Kasumi-1 (cell line): ENCODE results near the gene RRP15.

Experiments used
- DNase-seq, 2 experiments: peaks; one replicate each; lab custom pipeline; 2025; lab: John Stamatoyannopoulos, UW

The RRP15 gene

DNA sequence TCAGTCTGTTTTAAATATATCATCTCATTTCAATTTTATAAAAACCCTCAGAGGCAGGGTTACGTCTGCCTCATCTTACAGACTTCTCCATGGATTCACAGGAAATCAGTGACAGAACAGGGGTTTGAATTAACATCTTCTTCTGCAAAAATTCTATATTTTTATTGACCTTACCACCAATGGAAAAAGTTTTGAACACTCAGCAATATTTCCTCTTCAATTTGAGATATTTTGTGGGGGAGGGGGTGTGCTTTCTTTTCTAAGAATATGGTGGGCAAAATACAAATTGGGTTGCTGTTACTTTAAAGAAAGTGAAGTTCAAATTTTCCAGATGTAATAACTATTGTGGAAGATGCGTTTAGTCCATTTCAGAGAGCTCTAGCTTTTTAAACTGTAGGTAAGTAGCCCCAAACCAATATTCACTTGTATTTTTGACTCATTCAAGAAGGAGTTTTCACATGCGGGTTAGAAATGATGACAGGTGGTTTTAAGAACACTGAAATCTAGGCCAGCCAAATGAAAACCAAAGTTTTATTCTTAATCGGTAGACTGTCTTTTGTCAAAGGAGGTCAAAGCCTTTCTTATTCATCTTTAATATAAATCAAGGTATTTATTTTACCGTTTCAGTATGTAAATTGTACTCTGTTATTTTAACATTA is 77.5 kb downstream of the RRP15 start:
- no peak for DNase-seq

DNA sequence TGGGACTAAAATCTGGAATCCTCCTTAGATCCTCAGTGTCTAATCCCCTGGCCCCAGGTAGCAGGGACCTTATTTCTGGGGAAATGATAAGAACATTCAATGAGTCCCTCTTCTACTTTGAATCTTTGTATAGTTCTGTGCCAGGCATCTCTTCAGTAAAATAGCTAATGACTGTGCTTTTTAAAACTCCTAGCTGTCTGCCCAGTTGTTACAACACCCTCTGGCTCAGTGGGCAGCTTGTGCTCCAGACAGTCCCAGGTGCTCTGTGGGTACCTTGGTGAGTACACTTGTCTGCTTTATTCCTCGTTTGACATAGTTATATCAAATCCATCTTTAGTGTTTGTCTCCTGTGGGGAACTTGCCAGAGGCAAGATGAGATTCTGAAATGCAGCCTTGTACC is 78.0 kb downstream of the RRP15 start:
- DNase-seq = no peak

DNA sequence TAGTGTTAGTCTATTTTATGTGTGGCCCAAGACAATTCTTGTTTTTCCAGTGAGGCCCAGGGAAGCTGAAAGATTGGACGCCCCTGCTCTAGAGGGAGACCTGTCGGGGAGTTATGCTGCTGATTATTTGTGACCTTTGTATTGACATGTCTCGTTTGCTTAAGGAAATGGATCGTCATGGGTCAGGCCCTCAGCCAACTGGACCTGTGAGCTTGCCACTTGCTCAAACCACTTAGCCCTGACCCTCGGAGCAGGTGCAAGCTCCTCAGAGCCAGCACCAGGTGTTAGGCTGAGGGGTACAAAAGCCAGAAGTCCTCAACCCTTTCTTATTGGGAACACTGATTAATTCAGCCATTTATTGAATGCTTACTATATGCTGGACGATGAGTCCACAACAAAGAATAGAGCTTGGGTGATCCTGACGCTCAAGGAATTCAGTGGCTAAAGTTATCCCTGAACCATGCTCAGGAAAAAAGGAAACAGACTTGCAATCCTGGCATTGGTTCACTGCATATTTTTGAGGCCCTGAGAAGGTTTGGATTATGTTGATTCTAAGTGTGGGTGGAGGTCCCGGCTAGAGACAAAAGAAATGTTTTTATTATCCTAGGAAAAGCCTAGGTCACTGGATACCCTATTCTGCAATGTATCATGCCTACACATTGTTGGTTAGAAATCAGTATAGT is 79.1 kb downstream of the RRP15 start:
- DNase-seq = no peak

DNA sequence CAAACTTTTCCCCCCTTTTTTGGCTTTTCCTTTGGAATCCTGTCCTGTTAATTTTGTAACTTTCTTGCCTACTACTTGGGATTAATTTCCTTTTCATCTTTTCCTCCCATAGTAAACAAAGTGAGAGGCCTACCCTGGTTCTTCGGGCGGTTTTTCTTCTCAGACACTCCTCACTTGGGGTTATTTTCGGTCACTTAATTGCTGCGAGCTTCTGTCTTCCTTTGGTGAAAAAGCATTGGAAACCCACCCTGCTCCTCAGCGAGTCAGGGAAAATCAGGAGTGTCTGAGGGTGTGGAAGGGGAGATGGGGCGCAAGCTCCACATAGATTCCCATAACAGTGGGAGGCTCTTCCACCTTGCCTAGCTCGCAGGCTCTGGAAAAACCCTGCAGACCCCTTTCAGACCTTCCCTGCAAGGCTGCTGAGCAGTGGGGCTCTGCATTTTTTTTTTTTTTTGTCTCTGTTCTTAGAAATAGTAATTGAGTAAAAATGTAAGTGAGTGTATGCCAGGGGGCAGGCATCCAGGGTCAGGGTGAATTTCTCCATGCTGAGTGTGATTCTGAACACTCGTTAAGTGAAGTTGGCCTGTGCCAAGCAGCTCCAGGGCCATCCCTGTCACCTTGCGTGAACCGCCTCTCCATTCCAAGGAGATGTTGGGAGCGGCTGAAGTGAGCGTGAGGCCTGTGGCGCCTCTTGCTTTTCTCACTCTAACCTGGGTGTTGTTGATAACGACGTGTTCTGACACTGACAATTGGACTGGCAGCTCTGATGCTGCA is 80.3 kb downstream of the RRP15 start:
- DNase-seq = no peak

DNA sequence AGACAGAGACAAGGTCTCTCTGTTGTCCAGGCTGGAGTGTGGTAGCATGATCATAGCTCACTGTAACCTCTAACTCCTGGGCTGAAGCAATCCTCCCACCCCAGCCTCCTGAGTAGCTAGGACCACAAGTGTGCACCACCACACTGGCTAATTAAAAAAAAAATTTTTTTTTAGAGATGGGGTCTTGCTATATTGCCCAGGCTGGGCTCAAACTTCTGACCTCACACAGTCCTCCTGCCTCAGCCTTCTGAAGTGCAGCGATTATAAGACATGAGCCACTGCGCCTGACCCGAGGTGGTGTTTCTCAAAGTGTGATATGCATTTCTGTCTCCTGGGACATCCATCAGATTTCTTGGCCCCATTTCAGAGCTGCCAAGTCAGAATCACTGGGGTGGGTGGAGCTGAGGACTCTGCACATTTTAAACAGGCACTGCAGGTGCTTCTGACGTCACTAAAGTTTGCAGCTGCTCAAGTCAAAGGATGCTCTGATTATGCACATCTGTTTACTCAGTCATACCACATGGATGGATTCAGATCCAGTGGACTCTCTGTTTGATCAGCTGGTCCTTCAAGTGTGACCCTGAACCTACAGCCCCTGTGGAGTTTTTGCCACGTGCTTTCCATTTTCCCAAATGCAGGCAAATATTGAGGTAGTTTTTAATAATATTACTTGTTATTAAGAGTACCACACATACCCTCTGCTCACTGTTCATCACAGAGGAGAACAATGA is 81.4 kb downstream of the RRP15 start:
- DNase-seq = no peak

DNA sequence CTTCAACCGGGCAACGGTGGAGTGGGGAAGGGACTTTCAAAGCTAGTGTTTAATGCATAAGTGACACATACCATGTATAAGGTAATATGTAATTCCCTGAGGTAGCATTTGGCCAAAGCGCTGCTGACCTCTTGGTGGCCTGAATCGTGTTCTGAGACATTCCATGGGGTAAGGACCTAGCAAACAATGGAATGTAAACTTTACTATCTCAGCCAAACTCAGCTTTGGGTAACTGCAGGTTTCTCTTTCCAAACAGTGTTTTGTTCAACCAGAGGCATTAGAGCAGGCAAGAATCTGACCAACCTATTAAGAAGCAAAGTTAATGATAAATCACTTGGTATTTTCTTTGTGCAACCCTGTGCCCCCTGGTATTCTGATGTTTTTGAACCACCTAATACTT is 82.0 kb downstream of the RRP15 start:
- no peak for DNase-seq

DNA sequence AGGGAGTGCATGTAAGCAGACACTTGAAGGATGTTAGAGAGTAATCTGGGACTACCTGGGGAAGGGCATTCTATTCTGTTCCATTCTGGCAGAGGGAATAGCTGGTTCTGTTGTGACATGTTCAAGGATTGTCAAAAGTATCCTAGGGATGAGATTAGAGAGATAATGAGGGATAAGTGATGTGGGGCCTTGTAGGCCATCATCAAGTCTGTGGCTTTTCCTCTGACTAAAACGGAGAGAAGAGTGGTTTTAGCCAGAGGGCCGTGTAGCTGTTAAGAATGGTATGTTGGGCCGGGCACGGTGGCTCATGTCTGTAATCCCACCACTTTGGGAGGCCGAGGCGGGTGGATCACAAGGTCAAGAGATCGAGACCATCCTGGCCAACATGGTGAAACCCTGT is 83.6 kb downstream of the RRP15 start:
- DNase-seq = no peak

DNA sequence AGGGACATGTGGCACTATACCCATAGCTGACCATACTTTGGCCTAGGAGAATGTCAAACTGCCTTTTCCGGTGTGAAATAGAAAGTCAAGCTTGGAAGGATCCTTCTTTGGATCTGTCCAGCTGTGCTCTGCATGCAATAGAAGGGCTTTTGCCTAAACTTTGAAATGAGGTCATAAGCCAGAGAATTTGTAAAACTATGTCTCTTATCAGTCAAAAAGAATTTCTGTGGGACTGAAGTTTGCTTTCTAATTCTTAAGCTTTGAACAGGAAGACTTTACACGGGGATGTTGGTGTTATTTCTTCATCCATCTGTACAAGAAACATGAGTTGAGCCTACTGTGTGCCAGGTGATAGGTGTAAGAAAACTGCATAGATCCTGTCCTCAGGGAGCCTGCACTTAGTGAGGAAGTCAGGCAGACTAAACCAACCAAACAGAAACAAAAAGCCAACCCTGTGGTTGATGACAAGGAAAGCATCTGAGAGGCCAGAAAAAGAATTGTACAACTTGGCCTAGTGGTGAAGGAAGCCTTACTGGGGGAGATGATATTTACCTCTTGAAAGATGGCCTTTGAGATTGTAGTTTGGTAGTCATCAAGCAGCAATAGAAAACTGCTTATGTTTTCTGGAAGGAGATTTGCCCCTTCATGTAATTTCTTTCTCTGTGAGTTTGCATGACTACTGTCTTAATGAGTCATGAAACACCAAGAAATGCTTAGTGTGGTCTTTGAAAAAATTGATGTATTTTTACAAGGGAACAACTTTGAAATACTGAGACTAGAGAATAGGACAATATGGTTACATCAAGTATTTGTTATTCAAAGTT is 84.8 kb downstream of the RRP15 start:
- no peak for DNase-seq

DNA sequence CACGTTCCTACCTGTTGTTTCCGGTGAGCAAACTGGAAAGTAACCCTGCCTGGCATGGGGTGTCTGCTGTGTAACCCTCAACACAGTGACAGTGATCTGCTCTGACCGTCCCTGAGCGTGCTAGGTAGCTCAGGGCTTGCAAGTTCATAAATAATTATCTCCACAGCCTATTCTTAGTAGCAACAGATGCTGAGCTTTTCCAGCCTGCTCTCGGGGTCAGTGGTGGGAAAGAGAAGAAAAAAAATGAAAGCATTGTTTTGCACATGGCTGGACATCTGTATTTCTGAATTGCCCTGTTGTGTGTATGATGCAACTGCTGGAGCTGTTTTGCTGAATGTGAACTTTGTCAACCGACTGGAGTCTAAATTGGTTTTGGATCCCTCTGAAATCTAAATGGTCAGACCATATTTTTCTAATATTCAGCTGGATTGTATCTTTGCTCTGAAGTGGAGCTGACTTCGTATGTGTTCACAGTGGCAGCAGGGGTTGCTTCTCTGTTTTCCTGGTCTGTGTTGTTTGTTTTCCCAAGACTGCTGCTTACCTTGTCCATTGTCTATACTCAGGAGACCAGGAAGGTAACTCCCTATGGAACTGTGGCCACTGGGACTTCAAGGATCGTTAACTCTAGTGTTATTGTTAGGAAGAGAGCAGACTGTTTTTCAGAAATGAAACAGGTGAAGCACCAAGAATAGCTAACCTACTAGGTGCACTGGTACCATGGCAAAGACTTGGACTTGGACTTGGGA is 87.0 kb downstream of the RRP15 start:
- no peak for DNase-seq

DNA sequence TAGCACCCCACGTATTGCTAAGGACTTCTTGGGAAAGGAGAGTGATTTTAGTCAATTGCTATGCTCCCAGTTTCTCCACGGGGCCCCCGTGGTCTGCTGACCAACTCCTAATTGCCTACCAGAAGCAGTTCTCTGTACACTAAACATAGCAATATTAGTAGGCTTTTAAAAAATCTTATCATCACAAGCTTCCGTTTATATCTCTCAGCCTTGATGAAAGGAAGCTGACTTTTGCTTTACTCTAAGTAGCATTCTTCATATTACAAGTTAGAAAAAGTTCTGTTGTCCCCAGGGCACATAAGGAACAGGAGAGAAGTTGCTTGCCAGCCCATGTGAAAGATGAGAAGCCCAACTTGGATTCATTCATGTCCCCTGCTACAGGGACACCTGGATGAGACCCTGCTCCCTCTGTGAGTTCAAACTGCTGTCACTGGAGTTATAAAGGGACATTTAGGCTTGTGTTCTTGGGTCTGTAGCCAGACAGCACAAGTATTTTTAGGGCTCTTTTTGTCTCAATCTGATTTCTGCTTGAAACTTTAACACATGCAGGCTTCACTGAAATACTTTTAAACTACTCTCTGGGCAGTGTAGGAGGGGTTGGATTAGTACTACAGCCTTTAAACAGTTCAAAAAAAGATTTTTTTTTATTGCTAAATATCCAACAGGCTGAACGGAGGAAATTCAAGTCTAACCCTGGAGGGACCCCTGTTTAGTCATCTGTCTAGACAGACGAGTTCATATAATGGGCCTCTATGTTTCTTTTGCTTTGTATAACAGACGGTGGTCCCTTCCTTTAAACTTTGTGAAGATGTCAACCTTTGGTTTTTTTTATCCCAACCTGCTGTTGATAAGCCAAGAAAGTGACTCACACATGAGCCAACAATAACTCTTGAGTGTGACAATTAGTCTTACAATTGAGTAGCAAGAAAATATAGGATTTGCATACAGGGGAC is 89.6 kb downstream of the RRP15 start:
- no peak for DNase-seq

DNA sequence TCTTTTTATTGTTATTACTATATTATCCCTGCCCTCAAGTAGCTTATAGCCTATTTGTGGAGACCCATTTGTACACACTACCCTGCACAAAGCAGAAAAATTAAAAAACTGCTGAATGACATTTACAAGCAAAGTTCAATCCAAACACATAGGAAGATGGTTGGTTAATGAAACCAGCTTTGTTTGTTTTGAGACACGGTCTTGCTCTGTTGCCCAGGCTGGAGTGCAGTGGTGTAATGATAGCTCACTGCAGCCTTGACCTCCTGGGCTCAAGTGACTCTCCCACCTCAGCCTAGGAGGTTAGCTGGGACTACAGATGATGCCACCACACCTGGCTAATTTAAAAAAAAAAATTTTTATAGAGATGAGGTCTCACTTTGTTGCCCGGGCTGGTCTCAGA is 91.6 kb downstream of the RRP15 start:
- no peak for DNase-seq

DNA sequence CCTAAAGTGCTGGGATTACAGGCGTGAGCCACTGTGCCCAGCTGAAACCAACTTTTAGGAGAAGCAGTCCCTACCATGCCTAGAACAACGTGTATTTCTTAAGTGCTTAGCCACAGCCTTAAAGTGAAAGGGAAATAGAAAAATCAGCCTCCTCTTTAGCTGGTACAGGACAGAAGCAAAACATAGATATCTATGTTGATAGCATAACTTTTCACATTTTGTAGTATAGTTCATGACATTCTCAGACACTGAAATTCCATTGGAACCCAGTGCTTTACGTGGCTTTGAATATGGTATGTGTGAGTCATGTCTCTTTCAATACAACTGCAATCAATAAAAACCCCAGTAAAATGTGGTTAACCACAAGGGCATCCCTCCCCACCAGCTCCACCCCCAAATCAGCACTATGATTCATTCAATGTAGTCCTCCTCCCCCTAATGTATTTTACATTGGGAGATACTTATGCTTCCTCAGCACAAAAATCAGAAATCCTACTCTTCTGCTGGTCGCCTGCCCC is 92.1 kb downstream of the RRP15 start:
- DNase-seq = peak; percentile 23 to 35

DNA sequence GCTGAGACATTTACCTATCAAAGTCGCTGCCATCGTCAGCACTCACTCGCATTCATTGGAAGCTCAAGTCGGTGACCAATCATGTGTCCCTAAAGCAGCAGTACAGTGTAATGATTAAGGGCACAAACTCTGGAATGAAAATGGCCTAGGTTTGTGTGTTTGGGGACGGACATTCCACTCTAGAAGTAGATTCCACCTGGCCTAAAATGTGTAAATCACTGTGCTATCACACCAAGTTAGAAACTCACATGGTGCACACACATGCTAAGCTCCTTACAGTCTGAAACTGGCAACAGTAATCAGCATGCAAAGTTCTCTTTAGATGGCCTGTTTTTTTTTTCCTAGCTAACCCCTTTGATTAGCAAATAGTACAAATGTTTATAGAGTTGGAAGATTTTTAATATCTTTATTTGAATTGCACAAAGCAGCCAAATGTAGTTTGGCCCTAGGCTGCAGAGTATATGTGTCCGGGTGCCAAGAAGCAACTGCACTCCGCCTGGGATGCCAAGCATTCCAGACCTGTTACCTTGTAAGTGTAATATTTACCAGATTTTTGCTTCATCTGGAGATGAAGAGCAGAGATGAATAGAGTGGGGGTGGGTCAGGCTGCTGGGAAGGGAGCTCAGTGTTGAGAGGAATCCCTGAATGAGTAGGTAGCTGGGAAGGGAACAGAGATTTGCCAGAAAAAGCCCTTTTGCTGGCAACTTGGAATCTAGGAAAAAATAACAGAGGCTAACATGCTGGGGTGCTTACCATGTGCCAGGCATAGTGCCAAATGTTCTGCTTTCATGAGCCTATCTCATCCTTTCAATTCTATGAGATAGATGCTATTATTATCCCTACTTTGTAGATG is 95.3 kb downstream of the RRP15 start:
- no peak for DNase-seq

DNA sequence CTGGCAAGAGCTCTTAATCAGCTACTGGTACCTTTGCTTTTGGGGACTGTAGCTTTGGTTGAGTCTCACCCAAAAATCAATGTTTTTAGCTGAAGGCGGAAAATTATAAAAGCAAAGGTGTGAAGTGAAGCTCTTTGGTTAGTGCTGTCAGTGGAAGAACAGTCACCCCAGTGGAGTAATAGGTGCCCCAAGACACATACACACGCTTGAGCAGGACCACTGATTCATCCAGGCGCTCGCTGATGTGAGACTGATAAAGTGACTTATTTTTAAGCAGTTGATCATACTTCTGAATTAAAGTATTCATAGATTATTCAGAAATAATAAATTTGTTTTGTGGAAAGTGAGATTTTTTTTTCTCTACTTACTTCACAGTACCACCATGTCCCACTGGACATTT is 97.2 kb downstream of the RRP15 start:
- no peak for DNase-seq

DNA sequence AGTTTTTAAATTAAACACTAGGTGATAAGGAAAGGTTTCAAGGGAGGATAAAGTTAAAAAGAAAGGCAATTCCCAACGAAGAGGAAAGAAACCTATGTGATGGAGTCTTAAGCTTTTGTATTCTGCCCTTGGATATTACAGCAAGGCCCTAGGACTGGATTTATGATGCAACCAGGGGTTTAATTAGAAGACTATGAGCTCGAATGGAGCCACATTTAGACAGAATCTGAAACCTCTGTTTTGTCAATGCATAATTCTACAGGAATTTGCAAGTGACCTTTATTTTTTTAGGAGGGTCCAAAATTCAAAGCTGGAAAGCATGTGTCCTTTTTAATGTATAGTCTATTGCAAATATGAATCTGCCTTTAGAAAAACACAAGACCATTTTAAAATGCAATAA is 98.0 kb downstream of the RRP15 start:
- no peak for DNase-seq

DNA sequence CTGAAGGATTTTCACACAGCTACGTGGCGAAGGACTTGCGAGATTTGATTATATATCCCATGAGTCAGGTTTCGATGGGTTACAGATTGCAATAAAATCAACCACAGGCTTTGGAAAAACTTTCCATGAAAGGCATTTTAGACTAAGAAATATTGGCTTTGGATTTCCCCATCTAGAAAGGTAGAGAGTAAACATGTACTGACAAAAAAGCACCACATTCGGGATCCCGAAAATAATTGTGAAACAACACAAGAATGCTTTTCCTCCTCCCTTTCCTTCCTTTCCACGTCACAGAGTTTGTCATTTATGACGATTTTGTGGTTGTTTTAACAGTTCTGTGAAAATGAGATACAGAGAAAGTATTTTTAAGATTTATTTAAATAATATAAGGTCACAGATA is 98.6 kb downstream of the RRP15 start:
- DNase-seq = no peak

DNA sequence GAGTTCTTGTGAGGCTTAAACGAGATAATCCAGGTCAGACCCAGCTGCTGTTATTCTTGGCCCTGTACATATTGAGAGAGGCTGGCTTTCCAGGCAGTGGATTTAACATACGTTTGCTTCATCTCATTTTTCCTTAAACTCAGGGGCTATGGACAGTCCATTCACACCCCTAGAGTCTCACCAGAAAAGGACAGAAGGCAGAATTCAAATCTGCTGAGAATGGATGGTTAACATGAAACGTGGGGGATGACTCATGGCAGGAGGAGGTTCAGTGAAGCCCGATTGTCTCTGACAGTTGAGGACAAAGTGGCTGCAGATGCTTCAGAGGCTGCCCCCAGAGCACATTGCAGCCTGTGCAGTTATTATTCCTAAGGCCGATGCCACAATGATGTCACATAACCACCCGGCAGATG is 99.5 kb downstream of the RRP15 start:
- no peak for DNase-seq
